ENCODE results near the gene NFASC.

Gene NFASC

GRCh38 chr1:204882479-204882878, 11.8 kb downstream of the NFASC start:
- no peak overlapping the region for H3K4me3 ChIP-seq (replicated peaks; ENCODE audit: low read depth, low read length)
- DNase-seq (ENCODE audit: extremely low read depth, low read depth) = no peak
- TF ChIP-seq, protein P1, sequence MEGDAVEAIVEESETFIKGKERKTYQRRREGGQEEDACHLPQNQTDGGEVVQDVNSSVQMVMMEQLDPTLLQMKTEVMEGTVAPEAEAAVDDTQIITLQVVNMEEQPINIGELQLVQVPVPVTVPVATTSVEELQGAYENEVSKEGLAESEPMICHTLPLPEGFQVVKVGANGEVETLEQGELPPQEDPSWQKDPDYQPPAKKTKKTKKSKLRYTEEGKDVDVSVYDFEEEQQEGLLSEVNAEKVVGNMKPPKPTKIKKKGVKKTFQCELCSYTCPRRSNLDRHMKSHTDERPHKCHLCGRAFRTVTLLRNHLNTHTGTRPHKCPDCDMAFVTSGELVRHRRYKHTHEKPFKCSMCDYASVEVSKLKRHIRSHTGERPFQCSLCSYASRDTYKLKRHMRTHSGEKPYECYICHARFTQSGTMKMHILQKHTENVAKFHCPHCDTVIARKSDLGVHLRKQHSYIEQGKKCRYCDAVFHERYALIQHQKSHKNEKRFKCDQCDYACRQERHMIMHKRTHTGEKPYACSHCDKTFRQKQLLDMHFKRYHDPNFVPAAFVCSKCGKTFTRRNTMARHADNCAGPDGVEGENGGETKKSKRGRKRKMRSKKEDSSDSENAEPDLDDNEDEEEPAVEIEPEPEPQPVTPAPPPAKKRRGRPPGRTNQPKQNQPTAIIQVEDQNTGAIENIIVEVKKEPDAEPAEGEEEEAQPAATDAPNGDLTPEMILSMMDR (IDR thresholded peaks at IDR 0.05; ENCODE audit: low read depth, low read length, missing control alignments) = no peak

DNA sequence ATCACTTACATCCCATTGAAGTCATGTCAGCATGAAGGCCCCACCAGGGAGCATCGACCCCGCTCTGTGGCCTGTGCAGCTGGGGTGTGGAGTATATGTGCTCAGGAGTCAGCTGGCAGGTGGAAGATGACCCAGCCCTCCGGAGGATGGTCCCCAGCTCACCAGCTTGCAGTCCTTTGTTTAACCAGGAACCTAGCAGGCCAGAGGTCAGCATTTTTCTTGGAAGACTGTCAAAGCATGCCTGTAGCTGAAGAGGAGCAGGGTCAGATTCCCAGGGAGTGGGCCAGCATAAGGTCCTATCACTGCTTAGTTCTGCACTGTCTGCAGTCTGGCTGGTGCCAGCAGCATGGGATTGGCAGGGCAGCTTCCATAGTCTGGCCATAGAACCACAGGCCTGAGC, 12.7 kb downstream of the NFASC start:
- H3K4me3 ChIP-seq (replicated peaks; ENCODE audit: low read depth, low read length) = no peak overlapping the region
- TF ChIP-seq, protein P1 (IDR thresholded peaks at IDR 0.05; ENCODE audit: low read depth, low read length, missing control alignments) = no peak
- no peak for DNase-seq (ENCODE audit: extremely low read depth, low read depth)

DNA sequence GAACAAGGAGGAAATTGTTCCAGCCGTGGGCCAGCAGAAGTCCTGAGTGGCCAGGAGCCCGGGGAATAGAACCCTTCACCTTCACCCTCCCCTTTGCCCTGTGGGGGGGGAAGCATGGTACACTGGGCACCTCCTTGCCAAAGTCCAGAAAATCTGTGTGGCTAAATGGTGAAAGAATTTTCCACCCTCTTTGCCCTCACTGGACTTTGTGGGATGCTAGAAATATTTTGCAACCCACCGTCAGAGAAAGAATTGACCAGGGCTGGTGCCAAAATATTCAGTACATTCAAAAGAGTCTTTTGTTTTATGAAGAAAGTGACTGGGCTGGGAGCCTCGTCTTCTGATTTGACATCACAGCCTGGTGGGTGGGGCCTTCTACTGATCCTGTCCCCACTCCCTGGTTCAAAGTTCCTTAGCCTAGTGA, 14.6 kb downstream of the NFASC start:
- H3K4me3 ChIP-seq (replicated peaks; ENCODE audit: low read depth, low read length) = no peak overlapping the region
- DNase-seq (ENCODE audit: extremely low read depth, low read depth) = no peak
- TF ChIP-seq, protein P1 (IDR thresholded peaks at IDR 0.05; ENCODE audit: low read depth, low read length, missing control alignments) = no peak

DNA sequence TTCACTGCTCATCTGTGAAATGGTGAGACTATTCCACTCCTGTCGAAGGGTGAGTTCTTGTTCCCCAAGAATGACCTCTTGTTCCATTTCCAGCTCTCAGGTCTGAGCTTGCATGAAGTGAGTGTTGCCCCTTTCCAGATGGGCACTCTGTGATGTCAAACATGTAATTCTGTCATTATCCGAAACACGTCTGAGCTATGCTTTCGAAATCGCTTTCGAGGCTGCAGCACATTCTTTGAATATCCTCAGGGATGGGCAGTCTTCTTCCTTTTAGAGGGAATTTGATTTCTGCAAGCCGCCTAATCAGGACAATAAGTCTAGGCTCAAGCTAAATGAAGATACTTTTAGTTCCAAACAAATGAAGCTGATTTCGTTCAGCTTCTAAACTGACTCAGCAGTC, 15.1 kb downstream of the NFASC start:
- no peak overlapping the region for H3K4me3 ChIP-seq (replicated peaks; ENCODE audit: low read depth, low read length)
- TF ChIP-seq, protein P1 (IDR thresholded peaks at IDR 0.05; ENCODE audit: low read depth, low read length, missing control alignments) = no peak
- no peak for DNase-seq (ENCODE audit: extremely low read depth, low read depth)

- no peak for DNase-seq (ENCODE audit: extremely low read depth, low read depth)
- no peak overlapping the region for H3K4me3 ChIP-seq (replicated peaks; ENCODE audit: low read depth, low read length)
- TF ChIP-seq, protein P1 (IDR thresholded peaks at IDR 0.05; ENCODE audit: low read depth, low read length, missing control alignments) = no peak
Observed at GRCh38 chr1:204887846-204888245, 17.2 kb downstream of the NFASC start.

DNA sequence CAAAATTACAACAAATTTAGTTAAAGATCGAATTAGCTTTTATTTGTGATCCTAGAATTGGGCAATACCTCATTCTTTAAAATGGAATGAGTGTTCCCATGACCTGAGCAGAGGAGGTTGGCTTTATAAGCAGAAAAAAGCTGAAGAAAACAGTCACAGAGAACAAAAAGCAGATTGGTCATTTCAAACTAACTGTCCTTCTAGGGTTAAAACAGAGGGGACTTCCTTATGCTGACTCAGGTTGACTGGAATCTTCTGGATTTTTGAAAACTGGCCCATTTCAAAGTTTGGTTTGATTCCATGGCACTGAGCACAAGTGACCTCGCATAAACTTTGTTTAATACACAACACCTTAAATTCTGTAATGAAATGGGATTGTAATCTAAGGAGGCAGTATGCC, 17.6 kb downstream of the NFASC start:
- no peak for DNase-seq (ENCODE audit: extremely low read depth, low read depth)
- TF ChIP-seq, protein P1 (IDR thresholded peaks at IDR 0.05; ENCODE audit: low read depth, low read length, missing control alignments) = no peak

DNA sequence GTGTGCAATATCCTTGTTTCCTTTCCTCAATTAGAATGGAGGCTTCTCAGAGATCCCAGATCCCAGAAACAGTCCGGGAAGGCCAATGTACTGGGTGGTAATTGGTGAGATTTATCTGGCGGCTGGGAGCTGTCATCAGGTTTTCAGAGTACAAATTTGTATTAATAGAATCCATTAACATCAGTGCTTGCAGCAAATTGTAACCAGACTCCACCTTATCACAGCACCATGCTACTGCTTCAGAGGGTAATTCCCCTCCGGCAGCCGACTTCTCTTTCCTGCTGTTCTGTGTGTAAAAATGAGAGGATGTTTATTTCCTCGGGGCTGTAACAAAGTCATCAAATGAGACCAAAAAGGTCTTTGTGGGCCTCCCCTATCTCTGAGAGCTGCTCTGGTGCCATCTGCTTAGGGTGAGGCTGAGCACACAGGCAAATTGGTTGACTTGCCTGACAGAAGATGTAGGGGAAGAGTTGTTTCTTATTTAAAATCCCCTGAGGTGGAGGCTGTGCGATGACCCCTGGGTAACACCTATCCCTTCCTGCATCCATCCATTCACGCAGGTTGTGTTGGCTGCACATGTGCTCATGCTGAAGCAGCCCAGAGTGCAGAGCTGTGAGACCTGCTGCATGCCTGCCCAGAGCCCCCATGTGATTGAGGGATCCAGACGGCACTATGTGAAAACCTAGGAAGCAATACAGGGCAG, 19.2 kb downstream of the NFASC start:
- no peak overlapping the region for H3K4me3 ChIP-seq (replicated peaks; ENCODE audit: low read depth, low read length)
- DNase-seq (ENCODE audit: extremely low read depth, low read depth) = no peak
- TF ChIP-seq, protein P1 (IDR thresholded peaks at IDR 0.05; ENCODE audit: low read depth, low read length, missing control alignments) = no peak

More for the DNA sequence above, 17.6 kb downstream of the NFASC start:
- no peak overlapping the region for H3K4me3 ChIP-seq (replicated peaks; ENCODE audit: low read depth, low read length)

Data from HFF-Myc (cell line).